ENCODE results near the gene VEZF1.

The VEZF1 gene

DNA sequence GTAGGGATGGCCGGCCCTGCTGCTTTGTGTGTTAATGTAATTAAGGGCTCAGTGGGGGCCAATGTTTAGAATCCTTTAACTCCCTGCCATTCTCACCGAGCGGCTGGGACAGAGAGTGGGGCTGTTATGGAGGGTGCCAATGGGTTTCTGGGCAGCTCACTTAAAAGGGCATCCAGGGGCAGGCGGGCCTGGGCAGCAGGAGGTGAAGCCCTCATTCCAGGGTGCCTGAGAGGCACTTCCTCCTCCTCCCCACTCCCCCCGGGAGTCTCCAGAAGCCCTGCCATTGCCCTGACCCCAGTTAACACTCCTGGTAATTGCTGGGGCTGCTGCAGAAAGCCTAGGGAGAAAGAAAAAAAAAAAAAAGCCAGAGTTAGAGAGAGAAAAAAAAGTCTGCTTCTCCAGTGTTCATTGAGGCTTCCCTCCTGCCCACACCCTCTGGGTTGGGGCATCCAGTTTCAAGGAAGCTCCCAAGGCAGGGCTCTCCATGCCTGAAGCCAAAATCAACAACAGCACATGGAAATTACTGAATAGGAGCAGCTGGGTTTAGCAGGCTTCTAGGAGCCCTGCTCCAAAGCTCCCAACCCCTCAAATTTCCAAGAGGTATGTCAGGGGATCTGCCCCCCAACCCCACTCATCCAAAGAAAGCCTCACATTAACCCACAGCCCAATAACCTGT is 60.9 kb downstream of the VEZF1 start:
- no peak for DNase-seq

DNA sequence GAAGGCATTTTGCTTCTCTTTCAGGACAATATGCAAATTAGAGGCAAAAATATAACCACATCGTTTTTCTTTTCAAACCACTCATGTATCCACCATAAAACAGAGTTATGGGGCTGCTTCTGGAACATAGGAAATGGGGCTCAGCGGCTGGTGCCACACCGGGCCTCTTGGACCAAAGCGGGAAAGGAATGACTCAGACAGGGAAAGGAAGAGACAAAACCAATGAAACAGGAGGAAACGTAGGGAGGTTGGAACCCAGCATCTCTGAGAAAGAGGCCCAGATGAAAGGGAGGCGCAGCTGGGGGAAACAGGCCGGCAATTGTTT is 61.4 kb downstream of the VEZF1 start:
- DNase-seq, result no peak

DNA sequence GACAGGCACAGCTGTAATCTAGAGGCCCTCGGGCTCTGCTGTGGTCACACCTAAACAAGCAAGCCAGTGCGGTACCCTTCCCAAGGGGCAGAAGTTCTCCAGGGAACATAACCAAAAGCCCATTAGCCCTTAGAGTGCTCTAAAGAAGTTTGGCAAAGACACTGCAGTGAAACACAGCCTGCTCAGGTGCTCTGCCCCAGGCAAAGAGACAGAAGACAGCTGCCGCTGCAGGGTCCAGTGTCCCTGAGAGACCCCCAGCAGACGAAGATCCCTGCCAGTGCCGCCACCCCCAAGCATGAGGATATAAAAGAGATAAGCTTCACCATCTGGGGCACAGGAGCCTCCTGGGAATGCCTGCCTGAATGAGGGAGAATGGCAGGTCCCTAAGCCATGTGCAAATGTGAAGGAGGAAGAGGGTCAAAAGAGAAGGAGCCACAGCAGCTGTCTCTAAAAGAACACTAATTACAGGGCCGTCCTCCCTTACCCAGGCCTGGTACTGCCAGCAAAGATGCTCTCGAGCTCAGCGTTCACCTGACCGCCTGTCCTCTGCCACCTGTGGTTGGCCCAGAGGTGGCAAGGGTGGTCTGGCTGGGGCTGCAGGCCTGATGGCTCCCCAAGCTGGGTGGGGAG is 62.6 kb downstream of the VEZF1 start:
- DNase-seq, result no peak

DNA sequence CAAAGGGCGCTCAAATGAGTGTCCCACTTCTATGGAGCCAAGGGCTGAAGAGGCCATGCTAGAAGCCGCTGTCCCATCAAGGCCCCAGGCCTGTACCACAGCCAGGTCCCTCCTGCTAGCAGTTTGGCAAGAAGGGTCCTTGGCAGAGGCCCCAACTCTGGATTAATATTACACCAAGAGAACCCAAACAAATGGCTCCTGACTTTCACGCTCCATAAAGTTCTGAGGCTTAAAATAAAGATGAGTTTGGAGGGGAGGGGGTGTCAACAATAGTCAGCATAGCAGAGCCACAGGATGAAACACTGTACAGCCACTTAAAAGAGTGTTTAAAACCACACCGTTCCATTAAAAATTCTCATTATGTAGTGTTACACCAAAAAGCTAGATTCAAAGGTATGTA is 63.4 kb downstream of the VEZF1 start:
- no peak for DNase-seq
